WTC11 (cell line): Measurements from ENCODE around the gene LGR4. TPM values are rescaled to one million over a fixed set of nuclear protein-coding genes. Genes with fewer than 3 reads are reported as not detected.

Experiments
- ATAC-seq: fragments of 200-7000 bp; cut with Tn5 transposase; 2 replicates; pipeline ENCODE4 v1.10.0; 2021; ENCODE audit warnings: mild to moderate bottlenecking, moderate library complexity
- CTCF ChIA-PET: fragments of 300-600 bp; sonication (Branson Sonifier 250); formaldehyde crosslinking; loops from one replicate; lab custom pipeline; 2021; ENCODE audit warnings: antibody characterized with exemption; lab: Charles Lee
- POLR2A ChIA-PET: fragments of 350-600 bp; sonication (Branson Sonifier 250); formaldehyde crosslinking; loops from one replicate; lab custom pipeline; 2021; ENCODE audit warnings: antibody characterized with exemption; lab: Charles Lee
- DNase-seq: peaks from one replicate; pipeline ENCODE4 v3.0.0; 2021; ENCODE audit warnings: low spot score
- H3K27ac Mint-ChIP-seq: 2 replicates; pipeline ENCODE4 v1.8.0; 2021; ENCODE audit warnings: mixed read lengths
- H3K27me3 Mint-ChIP-seq: 2 replicates; pipeline ENCODE4 v1.8.0; 2021; ENCODE audit warnings: low read depth, mild to moderate bottlenecking, moderate library complexity, mixed read lengths
- H3K36me3 Mint-ChIP-seq: 2 replicates; pipeline ENCODE4 v1.8.0; 2021; ENCODE audit warnings: mixed read lengths
- H3K4me1 Mint-ChIP-seq: 2 replicates; pipeline ENCODE4 v1.8.0; 2022; ENCODE audit warnings: mixed read lengths
- H3K4me3 Mint-ChIP-seq: 2 replicates; pipeline ENCODE4 v1.8.0; 2021; ENCODE audit warnings: mild to moderate bottlenecking, moderate library complexity, mixed read lengths
- H3K9me3 Mint-ChIP-seq: 2 replicates; pipeline ENCODE4 v1.8.0; 2021; ENCODE audit warnings: mixed read lengths
- ATF2 ChIP-seq: sonication (generic); formaldehyde crosslinking; IDR thresholded peaks from 2 replicates; pipeline ENCODE4 v1.8.1; 2022; ENCODE audit warnings: low read depth, missing genetic modification reagents, borderline replicate concordance
- CDX4 ChIP-seq: fragments of 250-450 bp; sonication (Bioruptor Pico); IDR thresholded peaks from 2 replicates; pipeline ENCODE4 v1.9.0; 2021; ENCODE audit warnings: moderate library complexity, mild to moderate bottlenecking, inconsistent platforms, borderline replicate concordance
- E2F1 ChIP-seq: sonication (generic); formaldehyde crosslinking; IDR thresholded peaks from 2 replicates; pipeline ENCODE4 v1.8.0; 2022; ENCODE audit warnings: mild to moderate bottlenecking, missing genetic modification reagents
- ESRRA ChIP-seq: sonication (generic); formaldehyde crosslinking; IDR thresholded peaks from 2 replicates; pipeline ENCODE4 v1.8.1; 2022; ENCODE audit warnings: mild to moderate bottlenecking, missing genetic modification reagents, borderline replicate concordance
- GABPB1 ChIP-seq: sonication (generic); formaldehyde crosslinking; IDR thresholded peaks from 2 replicates; pipeline ENCODE4 v1.8.1; 2023; ENCODE audit warnings: mild to moderate bottlenecking, missing genetic modification reagents
- HMGA2 ChIP-seq: fragments of 250-450 bp; sonication (Bioruptor Pico); IDR thresholded peaks from 2 replicates; pipeline ENCODE4 v1.4.0; 2021; ENCODE audit warnings: mild to moderate bottlenecking, moderate library complexity
- IRF1 ChIP-seq: sonication (generic); formaldehyde crosslinking; IDR thresholded peaks from 2 replicates; pipeline ENCODE4 v1.8.0; 2023; ENCODE audit warnings: missing genetic modification reagents
- IRF2 ChIP-seq: sonication (generic); formaldehyde crosslinking; IDR thresholded peaks from 2 replicates; pipeline ENCODE4 v1.8.0; 2022; ENCODE audit warnings: low read depth, missing genetic modification reagents, borderline replicate concordance
- NFATC4 ChIP-seq: fragments of 250-450 bp; sonication (Bioruptor Pico); IDR thresholded peaks from 2 replicates; pipeline ENCODE4 v1.9.0; 2021; ENCODE audit warnings: mild to moderate bottlenecking
- NFE2L1 ChIP-seq: sonication (generic); formaldehyde crosslinking; IDR thresholded peaks from 2 replicates; pipeline ENCODE4 v1.8.1; 2023; ENCODE audit warnings: missing genetic modification reagents
- NR2C2 ChIP-seq: sonication (generic); formaldehyde crosslinking; IDR thresholded peaks from 2 replicates; pipeline ENCODE4 v1.8.0; 2022; ENCODE audit warnings: mild to moderate bottlenecking, missing genetic modification reagents
- RORB ChIP-seq: fragments of 250-450 bp; sonication (Bioruptor Pico); IDR thresholded peaks from 2 replicates; pipeline ENCODE4 v1.9.0; 2021; ENCODE audit warnings: mild to moderate bottlenecking
- SP1 ChIP-seq: sonication (generic); formaldehyde crosslinking; conservative IDR thresholded peaks from 2 replicates; pipeline ENCODE4 v1.8.1; 2022; ENCODE audit warnings: missing genetic modification reagents
- TP53 ChIP-seq: sonication (generic); formaldehyde crosslinking; IDR thresholded peaks from 2 replicates; pipeline ENCODE4 v1.8.1; 2023; ENCODE audit warnings: mild to moderate bottlenecking, missing genetic modification reagents
- USF1 ChIP-seq: sonication (generic); formaldehyde crosslinking; IDR thresholded peaks from 2 replicates; pipeline ENCODE4 v1.8.0; 2022; ENCODE audit warnings: mild to moderate bottlenecking, missing genetic modification reagents
- ZNF121 ChIP-seq: sonication (generic); formaldehyde crosslinking; IDR thresholded peaks from 2 replicates; pipeline ENCODE4 v1.8.0; 2023; ENCODE audit warnings: missing genetic modification reagents
- ZNF671 ChIP-seq: fragments of 250-450 bp; sonication (Bioruptor Pico); IDR thresholded peaks from 2 replicates; pipeline ENCODE4 v1.8.0; 2021; ENCODE audit warnings: mild to moderate bottlenecking
- total RNA-seq: library from RNA; stranded (reverse); gene quantifications from 3 replicates; pipeline ENCODE4 v1.2.3, GENCODE V29; 2021
- TF ChIP-seq, protein P1 (sequence below): sonication (generic); formaldehyde crosslinking; IDR thresholded peaks from 2 replicates; pipeline ENCODE4 v1.8.0; 2022; ENCODE audit warnings: mild to moderate bottlenecking, missing genetic modification reagents
- TF ChIP-seq, protein P2 (sequence below): sonication (generic); formaldehyde crosslinking; IDR thresholded peaks from 2 replicates; pipeline ENCODE4 v1.8.1; 2022; ENCODE audit warnings: mild to moderate bottlenecking, missing genetic modification reagents, moderate library complexity, borderline replicate concordance
- TF ChIP-seq, protein P3 (sequence below): sonication (generic); formaldehyde crosslinking; IDR thresholded peaks from 2 replicates; pipeline ENCODE4 v1.8.0; 2022; ENCODE audit warnings: missing genetic modification reagents

LGR4 gene
- total RNA-seq, 1 experiment from 2014 or later, result 53.8 TPM

DNA sequence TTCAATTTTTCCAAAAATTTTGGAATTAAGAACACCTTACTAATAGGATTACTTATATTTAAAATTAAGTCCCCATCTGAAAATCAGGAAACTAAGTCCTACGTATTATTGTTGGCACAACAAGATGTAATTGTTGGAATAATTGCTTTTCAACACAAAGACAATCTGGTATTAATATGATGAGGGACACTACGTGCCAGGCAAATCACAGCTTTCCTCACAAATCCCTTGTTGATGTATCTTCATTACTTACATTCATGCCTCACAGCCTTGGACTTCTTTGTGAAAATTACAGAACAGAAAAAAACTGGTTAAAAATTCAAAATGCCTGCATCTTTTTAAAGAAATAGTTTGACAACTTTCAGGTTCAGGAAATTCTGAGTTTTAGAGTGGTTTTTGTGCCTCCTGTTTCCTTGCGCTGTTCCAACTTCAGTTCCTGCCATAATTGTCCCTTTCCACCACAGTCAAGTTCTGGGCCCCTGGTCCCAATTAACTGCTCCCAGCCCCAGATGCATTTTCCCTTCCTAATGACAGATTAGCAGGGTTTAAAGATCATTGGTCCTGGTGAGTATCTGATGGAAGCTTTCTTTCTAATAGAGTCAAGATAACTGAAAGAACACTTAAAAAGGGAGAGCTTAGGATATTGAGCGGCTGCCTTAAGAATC, 86.3 kb downstream of the LGR4 start:
- no peaks in the 10 kb centered on the region for H3K9me3 Mint-ChIP-seq
- H3K4me3 Mint-ChIP-seq, result no peak overlapping the region
- TF ChIP-seq ESRRA (no peak), ZNF121 (CRISPR knock-in tag) (no peak), RORB (no peak), IRF1 (CRISPR knock-in tag) (no peak)
- TF ChIP-seq, protein P1, sequence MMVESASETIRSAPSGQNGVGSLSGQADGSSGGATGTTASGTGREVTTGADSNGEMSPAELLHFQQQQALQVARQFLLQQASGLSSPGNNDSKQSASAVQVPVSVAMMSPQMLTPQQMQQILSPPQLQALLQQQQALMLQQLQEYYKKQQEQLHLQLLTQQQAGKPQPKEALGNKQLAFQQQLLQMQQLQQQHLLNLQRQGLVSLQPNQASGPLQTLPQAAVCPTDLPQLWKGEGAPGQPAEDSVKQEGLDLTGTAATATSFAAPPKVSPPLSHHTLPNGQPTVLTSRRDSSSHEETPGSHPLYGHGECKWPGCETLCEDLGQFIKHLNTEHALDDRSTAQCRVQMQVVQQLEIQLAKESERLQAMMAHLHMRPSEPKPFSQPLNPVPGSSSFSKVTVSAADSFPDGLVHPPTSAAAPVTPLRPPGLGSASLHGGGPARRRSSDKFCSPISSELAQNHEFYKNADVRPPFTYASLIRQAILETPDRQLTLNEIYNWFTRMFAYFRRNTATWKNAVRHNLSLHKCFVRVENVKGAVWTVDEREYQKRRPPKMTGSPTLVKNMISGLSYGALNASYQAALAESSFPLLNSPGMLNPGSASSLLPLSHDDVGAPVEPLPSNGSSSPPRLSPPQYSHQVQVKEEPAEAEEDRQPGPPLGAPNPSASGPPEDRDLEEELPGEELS, result no peak
- ChIA-PET CTCF (interaction anchor here (0.8 to 1.1 kb wide), 2 partner anchors 27 to 202 kb away, joined by 3 read pairs; no protein-coding TSS in a partner anchor), POLR2A (no interaction called here)
- H3K36me3 Mint-ChIP-seq, result peaks cover 31% of the 10 kb centered on the region
- H3K4me1 Mint-ChIP-seq, result peaks cover 47% of the 10 kb centered on the region
- DNase-seq (no peak), ATAC-seq (no peak)
- peak overlapping the region; percentile 82 for H3K27ac Mint-ChIP-seq
- H3K27me3 Mint-ChIP-seq, result no peaks in the 10 kb centered on the region

DNA sequence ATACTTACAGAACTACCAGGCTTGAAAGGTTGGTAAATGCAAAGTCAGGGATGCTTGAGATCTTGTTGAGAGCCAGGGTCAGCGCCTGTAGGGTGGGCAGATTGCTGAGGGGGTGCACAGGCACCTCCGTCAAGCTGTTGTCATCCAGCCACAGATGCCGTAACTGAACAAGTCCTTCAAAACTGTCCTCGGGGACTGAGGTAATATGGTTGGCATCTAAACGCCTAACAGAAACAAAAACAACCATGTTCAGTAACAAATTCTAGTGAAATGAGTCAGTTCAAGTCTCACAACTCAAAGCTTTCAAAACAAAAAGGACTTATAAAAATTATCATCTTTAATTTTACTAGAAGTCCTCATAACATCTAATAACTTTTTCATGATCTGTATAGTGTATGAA, 87.3 kb downstream of the LGR4 start:
- H3K36me3 Mint-ChIP-seq, result peaks cover 32% of the 10 kb centered on the region
- H3K27ac Mint-ChIP-seq, result 0 out of 2 replicates have a peak overlapping the region, but pooled peaks have one; percentile 18
- H3K9me3 Mint-ChIP-seq, result no peaks in the 10 kb centered on the region
- no peak for ATAC-seq
- H3K4me3 Mint-ChIP-seq, result no peak overlapping the region
- ChIA-PET CTCF (interaction anchor here (1.6 kb wide), 1 partner anchor 101 kb away, joined by 5 read pairs; no protein-coding TSS in a partner anchor), POLR2A (no interaction called here)
- peaks cover 36% of the 10 kb centered on the region for H3K4me1 Mint-ChIP-seq
- H3K27me3 Mint-ChIP-seq, result no peaks in the 10 kb centered on the region
- no peak for DNase-seq
- TF ChIP-seq E2F1 (CRISPR knock-in tag), result no peak
- no peak for TF ChIP-seq GABPB1
- no peak for TF ChIP-seq IRF2 (CRISPR knock-in tag)
- TF ChIP-seq TP53 (CRISPR knock-in tag), result no peak
- no peak for TF ChIP-seq NR2C2 (CRISPR knock-in tag)
- TF ChIP-seq USF1, result no peak
- TF ChIP-seq ZNF671 (CRISPR knock-in tag), result no peak
- TF ChIP-seq, protein P1, result no peak
- TF ChIP-seq SP1 (CRISPR knock-in tag), result no peak
- TF ChIP-seq, protein P2, sequence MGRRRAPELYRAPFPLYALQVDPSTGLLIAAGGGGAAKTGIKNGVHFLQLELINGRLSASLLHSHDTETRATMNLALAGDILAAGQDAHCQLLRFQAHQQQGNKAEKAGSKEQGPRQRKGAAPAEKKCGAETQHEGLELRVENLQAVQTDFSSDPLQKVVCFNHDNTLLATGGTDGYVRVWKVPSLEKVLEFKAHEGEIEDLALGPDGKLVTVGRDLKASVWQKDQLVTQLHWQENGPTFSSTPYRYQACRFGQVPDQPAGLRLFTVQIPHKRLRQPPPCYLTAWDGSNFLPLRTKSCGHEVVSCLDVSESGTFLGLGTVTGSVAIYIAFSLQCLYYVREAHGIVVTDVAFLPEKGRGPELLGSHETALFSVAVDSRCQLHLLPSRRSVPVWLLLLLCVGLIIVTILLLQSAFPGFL (CRISPR knock-in tag), result no peak
- TF ChIP-seq, protein P3, sequence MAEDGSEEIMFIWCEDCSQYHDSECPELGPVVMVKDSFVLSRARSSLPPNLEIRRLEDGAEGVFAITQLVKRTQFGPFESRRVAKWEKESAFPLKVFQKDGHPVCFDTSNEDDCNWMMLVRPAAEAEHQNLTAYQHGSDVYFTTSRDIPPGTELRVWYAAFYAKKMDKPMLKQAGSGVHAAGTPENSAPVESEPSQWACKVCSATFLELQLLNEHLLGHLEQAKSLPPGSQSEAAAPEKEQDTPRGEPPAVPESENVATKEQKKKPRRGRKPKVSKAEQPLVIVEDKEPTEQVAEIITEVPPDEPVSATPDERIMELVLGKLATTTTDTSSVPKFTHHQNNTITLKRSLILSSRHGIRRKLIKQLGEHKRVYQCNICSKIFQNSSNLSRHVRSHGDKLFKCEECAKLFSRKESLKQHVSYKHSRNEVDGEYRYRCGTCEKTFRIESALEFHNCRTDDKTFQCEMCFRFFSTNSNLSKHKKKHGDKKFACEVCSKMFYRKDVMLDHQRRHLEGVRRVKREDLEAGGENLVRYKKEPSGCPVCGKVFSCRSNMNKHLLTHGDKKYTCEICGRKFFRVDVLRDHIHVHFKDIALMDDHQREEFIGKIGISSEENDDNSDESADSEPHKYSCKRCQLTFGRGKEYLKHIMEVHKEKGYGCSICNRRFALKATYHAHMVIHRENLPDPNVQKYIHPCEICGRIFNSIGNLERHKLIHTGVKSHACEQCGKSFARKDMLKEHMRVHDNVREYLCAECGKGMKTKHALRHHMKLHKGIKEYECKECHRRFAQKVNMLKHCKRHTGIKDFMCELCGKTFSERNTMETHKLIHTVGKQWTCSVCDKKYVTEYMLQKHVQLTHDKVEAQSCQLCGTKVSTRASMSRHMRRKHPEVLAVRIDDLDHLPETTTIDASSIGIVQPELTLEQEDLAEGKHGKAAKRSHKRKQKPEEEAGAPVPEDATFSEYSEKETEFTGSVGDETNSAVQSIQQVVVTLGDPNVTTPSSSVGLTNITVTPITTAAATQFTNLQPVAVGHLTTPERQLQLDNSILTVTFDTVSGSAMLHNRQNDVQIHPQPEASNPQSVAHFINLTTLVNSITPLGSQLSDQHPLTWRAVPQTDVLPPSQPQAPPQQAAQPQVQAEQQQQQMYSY (CRISPR knock-in tag), result no peak
- TF ChIP-seq ESRRA, result no peak
- TF ChIP-seq NFE2L1 (CRISPR knock-in tag), result no peak
- TF ChIP-seq CDX4 (CRISPR knock-in tag), result no peak
- TF ChIP-seq ATF2 (CRISPR knock-in tag), result no peak
- no peak for TF ChIP-seq NFATC4 (CRISPR knock-in tag)
- TF ChIP-seq HMGA2 (CRISPR knock-in tag), result no peak
- no peak for TF ChIP-seq ZNF121 (CRISPR knock-in tag)
